Gastrocnemius medialis (tissue), 4 donors: Measurements from ENCODE around the gene TRAM2. TPM values are rescaled to one million over a fixed set of nuclear protein-coding genes. Genes with fewer than 3 reads are reported as not detected.
A peak's percentile ranks its signal among the peaks of the same experiment; 100 is the strongest.

Experiments used
- ATAC-seq, 2 donors: fragments of 150-250 bp; one replicate each; pipeline ENCODE4 v1.9.1; 2016
- DNase-seq, 2 donors: peaks; one replicate each; pipeline ENCODE4 v3.0.0-alpha.2; 2019
- H3K27ac ChIP-seq, 4 donors: fragments of 200-600 bp; sonication (generic); 1 replicate in 1 of 4; 2 replicates in 3 of 4; pipeline ENCODE4 v1.5.1; 2016 to 2018; ENCODE audit warnings: mild to moderate bottlenecking in 2 of 4, moderate library complexity in 1 of 4
- H3K27me3 ChIP-seq, 3 donors: fragments of 200-600 bp; sonication (generic) in 2 of 3; 1 replicate in 1 of 3; 2 replicates in 2 of 3; pipeline versions ENCODE4 v1.5.1 to v1.6.0; 2016 to 2019; ENCODE audit warnings: mild to moderate bottlenecking in 1 of 3, moderate library complexity in 1 of 3
- H3K36me3 ChIP-seq, 2 donors: fragments of 200-600 bp; sonication (generic) in 1 of 2; one replicate each; pipeline ENCODE4 v1.5.1; 2017 to 2018
- H3K4me1 ChIP-seq, 2 donors: fragments of 200-600 bp; sonication (generic) in 1 of 2; one replicate each; pipeline ENCODE4 v1.5.1; 2016 to 2017; ENCODE audit warnings: mild to moderate bottlenecking in 2 of 2
- H3K4me3 ChIP-seq, 4 donors: fragments of 200-600 bp; sonication (generic) in 3 of 4; 1 replicate in 1 of 4; 2 replicates in 3 of 4; pipeline ENCODE4 v1.5.1; 2016 to 2019; ENCODE audit warnings: mild to moderate bottlenecking in 2 of 4
- H3K9me3 ChIP-seq, 3 donors: fragments of 200-600 bp; sonication (generic) in 2 of 3; 1 replicate in 1 of 3; 2 replicates in 2 of 3; pipeline ENCODE4 v1.5.1; 2016 to 2019
- POLR2A ChIP-seq, 2 donors: fragments of 450-650 bp; IDR thresholded peaks; one replicate each; pipeline ENCODE4 v1.6.1; 2017; ENCODE audit warnings: antibody characterized with exemption in 2 of 2, mild to moderate bottlenecking in 2 of 2, moderate library complexity in 2 of 2
- in situ Hi-C, 4 donors: fragments of 200-750 bp; cut with MboI; loops; one replicate each; pipeline versions ENCODE4 v1.15.0 to v1.8.0; 2017; ENCODE audit warnings: low sequenced_read_pairs in 4 of 4
- intact Hi-C: fragments of 100-400 bp; cut with DNase I; formaldehyde crosslinking; loops from one replicate; pipeline ENCODE4 v1.15.1; 2023; ENCODE audit warnings: low total_unique reads
- total RNA-seq, 4 donors: library from RNA; depleted of rRNA; stranded (reverse); fragments of >200 nt; gene quantifications; one replicate each; pipeline versions ENCODE4 v1.1.0 to v1.2.3, GENCODE V29; 2016
- TF ChIP-seq, protein P1 (sequence below), 5 experiments: fragments of 450-650 bp in 3 of 5; fragments of 200-600 bp in 2 of 5; sonication (generic) in 2 of 5; IDR thresholded peaks in 4 of 5; conservative IDR thresholded peaks in 1 of 5; 1 replicate in 4 of 5; 2 replicates in 1 of 5; pipeline ENCODE4 v1.5.1; 2016 to 2019; ENCODE audit warnings: antibody characterized with exemption in 5 of 5, mild to moderate bottlenecking in 3 of 5, moderate library complexity in 3 of 5

TRAM2 gene
- total RNA-seq, 4 donors from 2014 or later, result 2.4 to 4.5 (median 3.6) TPM

DNA sequence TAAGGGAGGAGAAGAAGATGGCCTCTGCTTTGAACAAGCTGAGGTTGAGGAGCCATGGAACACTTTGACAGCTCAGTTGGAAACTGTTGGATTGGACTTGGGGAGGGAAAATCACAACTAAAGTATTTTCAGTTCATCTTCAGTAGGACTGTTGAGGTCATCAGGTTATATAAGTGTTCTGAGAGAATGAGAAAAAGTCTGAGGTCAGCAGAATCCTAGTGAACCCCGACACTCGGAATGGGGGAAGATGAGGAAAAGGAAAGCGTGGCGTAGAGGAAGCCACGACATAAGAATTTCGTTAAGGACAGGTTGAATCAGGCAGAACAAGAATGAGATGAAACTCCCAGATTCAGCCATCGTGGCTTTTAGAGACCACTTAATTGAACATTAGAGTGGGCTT lies 4.0 kb upstream of the TRAM2 start:
- H3K36me3 ChIP-seq, result peaks cover 0 to 4% of the 10 kb centered on the region in 2 donors
- TF ChIP-seq, protein P1, sequence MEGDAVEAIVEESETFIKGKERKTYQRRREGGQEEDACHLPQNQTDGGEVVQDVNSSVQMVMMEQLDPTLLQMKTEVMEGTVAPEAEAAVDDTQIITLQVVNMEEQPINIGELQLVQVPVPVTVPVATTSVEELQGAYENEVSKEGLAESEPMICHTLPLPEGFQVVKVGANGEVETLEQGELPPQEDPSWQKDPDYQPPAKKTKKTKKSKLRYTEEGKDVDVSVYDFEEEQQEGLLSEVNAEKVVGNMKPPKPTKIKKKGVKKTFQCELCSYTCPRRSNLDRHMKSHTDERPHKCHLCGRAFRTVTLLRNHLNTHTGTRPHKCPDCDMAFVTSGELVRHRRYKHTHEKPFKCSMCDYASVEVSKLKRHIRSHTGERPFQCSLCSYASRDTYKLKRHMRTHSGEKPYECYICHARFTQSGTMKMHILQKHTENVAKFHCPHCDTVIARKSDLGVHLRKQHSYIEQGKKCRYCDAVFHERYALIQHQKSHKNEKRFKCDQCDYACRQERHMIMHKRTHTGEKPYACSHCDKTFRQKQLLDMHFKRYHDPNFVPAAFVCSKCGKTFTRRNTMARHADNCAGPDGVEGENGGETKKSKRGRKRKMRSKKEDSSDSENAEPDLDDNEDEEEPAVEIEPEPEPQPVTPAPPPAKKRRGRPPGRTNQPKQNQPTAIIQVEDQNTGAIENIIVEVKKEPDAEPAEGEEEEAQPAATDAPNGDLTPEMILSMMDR (IDR thresholded peaks at IDR 0.05 in 4 of 5, conservative IDR thresholded peaks at IDR 0.05 in 1 of 5), result no peak
- no peak for TF ChIP-seq POLR2A (IDR thresholded peaks at IDR 0.05)
- no peaks in the 10 kb centered on the region for H3K27me3 ChIP-seq
- no peak for DNase-seq
- intact Hi-C loops (no loop called here), in situ Hi-C loops (loop anchor here in 2 of 4 donors (25.0 kb wide), 2 partner anchors 94 to 294 kb away; partner anchors contain the start of gene MCM3 (in 1 of the 2))
- H3K4me1 ChIP-seq, result peaks cover 7 to 14% of the 10 kb centered on the region in 2 donors
- no peak overlapping the region for H3K27ac ChIP-seq
- no peak for ATAC-seq
- no peak overlapping the region for H3K4me3 ChIP-seq
- H3K9me3 ChIP-seq, result no peaks in the 10 kb centered on the region

DNA sequence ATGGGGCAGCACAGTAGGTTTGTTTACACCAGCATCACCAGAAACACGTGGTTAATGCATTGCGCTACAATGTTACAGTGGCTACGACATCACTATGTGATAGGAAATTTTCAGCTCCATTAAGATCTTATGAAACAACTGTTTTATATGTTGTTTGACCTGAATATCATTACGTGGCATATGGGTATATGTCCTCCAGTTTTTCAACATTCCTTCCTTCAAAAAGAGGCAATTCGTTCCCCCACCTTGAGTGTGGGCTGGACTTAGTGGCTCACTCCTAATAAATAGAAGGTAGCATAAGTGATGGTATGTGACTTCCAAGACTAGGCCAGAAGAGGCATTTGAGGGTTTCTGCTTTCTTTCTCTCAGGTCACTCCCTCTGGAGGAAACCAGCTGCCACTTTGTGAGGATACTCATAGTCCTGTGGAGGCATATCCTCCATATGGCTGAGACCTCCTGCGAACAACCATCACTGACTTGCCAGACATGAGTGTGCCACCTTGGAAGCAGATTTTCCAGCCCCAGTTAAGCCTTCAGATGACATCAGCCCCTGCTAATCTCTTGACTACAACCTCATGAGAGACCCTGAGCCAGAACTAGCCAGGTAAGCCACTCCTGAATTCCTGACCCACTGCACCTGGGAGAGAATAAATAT lies 2.3 kb upstream of the TRAM2 start:
- TF ChIP-seq POLR2A (IDR thresholded peaks at IDR 0.05), result no peak
- peaks cover 0 to 4% of the 10 kb centered on the region in 2 donors for H3K36me3 ChIP-seq
- H3K4me1 ChIP-seq, result peaks cover 20 to 29% of the 10 kb centered on the region in 2 donors
- DNase-seq (no peak), ATAC-seq (no peak)
- H3K4me3 ChIP-seq, result no peak overlapping the region
- no peak overlapping the region for H3K27ac ChIP-seq
- H3K9me3 ChIP-seq, result no peaks in the 10 kb centered on the region
- intact Hi-C loops, result loop anchor here (5.0 kb wide), 1 partner anchor 297 kb away; the partner anchor contains the start of gene MCM3
- in situ Hi-C loops, result loop anchor here in 2 of 4 donors (10.0 to 25.0 kb wide), 3 partner anchors 64 to 292 kb away; partner anchors contain the start of gene MCM3 (in 1 of the 2)
- H3K27me3 ChIP-seq, result no peaks in the 10 kb centered on the region

DNA sequence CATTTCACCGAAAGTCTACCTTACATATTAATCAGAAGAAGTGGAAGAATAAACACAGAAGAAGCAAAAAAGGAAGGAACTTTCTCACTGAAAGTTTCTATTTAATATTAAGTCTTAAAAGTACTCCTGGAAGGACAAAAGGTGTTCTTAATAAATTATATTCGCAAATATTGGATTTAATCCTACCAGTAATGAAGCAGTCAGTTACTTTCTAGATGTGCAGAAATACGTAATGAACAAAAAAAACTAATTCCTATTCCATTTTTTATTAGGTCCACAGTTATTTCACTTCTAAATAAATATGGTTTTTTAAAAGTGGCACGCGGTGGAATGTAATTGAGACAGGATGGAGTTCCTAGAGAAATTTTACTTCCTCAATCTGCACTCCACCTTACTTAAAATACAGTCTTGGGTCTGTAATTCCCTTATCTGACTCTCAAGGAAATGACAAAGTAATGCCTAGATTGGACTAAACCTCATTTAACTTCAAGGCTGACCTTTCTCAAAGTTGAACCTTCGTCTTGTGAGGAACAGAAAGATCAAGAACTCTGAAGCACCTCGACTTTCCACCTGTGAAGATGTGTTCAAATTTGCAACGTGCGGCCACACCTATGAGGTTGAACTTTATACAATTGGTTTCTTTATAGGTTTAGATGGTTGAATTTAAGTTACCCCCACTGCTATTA lies 1.1 kb upstream of the TRAM2 start:
- Histone ChIP-seq H3K27ac (peak overlapping the region; percentile 88 to 95 (median 93)), H3K36me3 (no peaks in the 10 kb centered on the region), H3K27me3 (no peaks in the 10 kb centered on the region), H3K4me3 (peak overlapping the region; percentile 61 to 81 (median 67)), H3K9me3 (no peaks in the 10 kb centered on the region), H3K4me1 (peaks cover 29% of the 10 kb centered on the region in 2 donors)
- ATAC-seq (no peak), DNase-seq (no peak)
- no peak for TF ChIP-seq POLR2A (IDR thresholded peaks at IDR 0.05)
- TF ChIP-seq, protein P1 (IDR thresholded peaks at IDR 0.05 in 4 of 5, conservative IDR thresholded peaks at IDR 0.05 in 1 of 5), result no peak
- intact Hi-C loops (loop anchor here (1.0 to 5.0 kb wide), 3 partner anchors 74 to 296 kb away; partner anchors contain the start of genes EFHC1 and MCM3), in situ Hi-C loops (loop anchor here in 2 of 4 donors (10.0 to 25.0 kb wide), 3 partner anchors 63 to 291 kb away; partner anchors contain the start of gene MCM3 (in 1 of the 2))

- no peaks in the 10 kb centered on the region for H3K27me3 ChIP-seq
- peak overlapping the region; percentile 72 to 82 (median 79) for H3K4me3 ChIP-seq
- peak overlapping the region; percentile 72 to 95 (median 90) for H3K27ac ChIP-seq
- peaks cover 29 to 32% of the 10 kb centered on the region in 2 donors for H3K4me1 ChIP-seq
- ATAC-seq, result peak; percentile 64 to 67
- in situ Hi-C loops (loop anchor here in 2 of 4 donors (10.0 to 25.0 kb wide), 3 partner anchors 62 to 289 kb away; partner anchors contain the start of gene MCM3 (in 1 of the 2)), intact Hi-C loops (loop anchor here (1.0 to 5.0 kb wide), 3 partner anchors 72 to 294 kb away; partner anchors contain the start of genes EFHC1 and MCM3)
- peak; percentile 38 to 77 for TF ChIP-seq POLR2A (IDR thresholded peaks at IDR 0.05)
- TF ChIP-seq, protein P1 (IDR thresholded peaks at IDR 0.05 in 4 of 5, conservative IDR thresholded peaks at IDR 0.05 in 1 of 5), result peak; percentile 41 to 66 (median 53)
- H3K9me3 ChIP-seq, result no peaks in the 10 kb centered on the region
- DNase-seq, result peak; percentile 26 to 53
- H3K36me3 ChIP-seq, result no peaks in the 10 kb centered on the region
These were observed 353 bp downstream of the TRAM2 start for GRCh38 chr6:52576392-52577021.
